ENCODE results near the gene ZNF641.

- TF ChIP-seq POLR2A (IDR thresholded peaks at IDR 0.05) (no peak), CTCF (IDR thresholded peaks at IDR 0.05) (no peak)
Observed at GRCh38 chr12:48288387-48289268, 62.1 kb downstream of the ZNF641 start.
